SK-N-SH (cell line): ENCODE results near the gene RIPK4. TPM values are rescaled to one million over a fixed set of nuclear protein-coding genes. Genes with fewer than 3 reads are reported as not detected.
A peak's percentile ranks its signal among the peaks of the same experiment; 100 is the strongest.

Source experiments
- CTCF ChIA-PET: fragments of 300-600, 350-600 bp; formaldehyde crosslinking; extraction: SDS; loops from one replicate; lab custom pipeline; 2021; lab: Yijun Ruan, JAX
- POLR2A ChIA-PET: fragments of 350-600 bp; sonication (Branson Sonifier 250); formaldehyde crosslinking; extraction: SDS; loops from one replicate; lab custom pipeline; 2020; ENCODE audit warnings: antibody characterized with exemption, inconsistent platforms; lab: Yijun Ruan, JAX
- DNase-seq: peaks from one replicate; pipeline ENCODE4 v3.0.0; 2012
- H2AFZ ChIP-seq: fragments of 200-600 bp; sonication (generic); 2 replicates; pipeline ENCODE4 v1.8.1; 2016; ENCODE audit warnings: antibody characterized with exemption, mild to moderate bottlenecking, low read depth
- H3F3A ChIP-seq: fragments of 200-600 bp; sonication (generic); replicated peaks from 2 replicates; pipeline ENCODE3; 2016; ENCODE audit warnings: antibody characterized with exemption, mild to moderate bottlenecking; ENCODE audit not compliant: insufficient read depth
- H3K27ac ChIP-seq, 2 experiments: fragments of 200-500 bp in 1 of 2; fragments of 200-600 bp in 1 of 2; sonication (Bioruptor generic) in 1 of 2; sonication (generic), shearing (Covaris generic) in 1 of 2; 2 replicates each; pipeline versions ENCODE4 v1.5.1 to v1.6.1; 2014 to 2016; ENCODE audit warnings: low read depth in 2 of 2, inconsistent platforms in 1 of 2, low read length in 1 of 2, mild to moderate bottlenecking in 1 of 2, mixed read lengths in 1 of 2
- H3K27me3 ChIP-seq: fragments of 200-600 bp; sonication (generic), shearing (Covaris generic); 2 replicates; pipeline ENCODE4 v1.6.1; 2016; ENCODE audit warnings: mixed run types; ENCODE audit not compliant: insufficient read depth
- H3K36me3 ChIP-seq, 2 experiments: fragments of 200-500 bp in 1 of 2; fragments of 200-600 bp in 1 of 2; sonication (Bioruptor generic) in 1 of 2; sonication (generic) in 1 of 2; replicated peaks in 1 of 2; 2 replicates each; pipeline versions ENCODE3 to v1.5.1; 2014 to 2016; ENCODE audit warnings: low read length in 1 of 2, mild to moderate bottlenecking in 1 of 2; ENCODE audit not compliant: insufficient read depth in 2 of 2, control insufficient read depth in 1 of 2
- H3K4me1 ChIP-seq, 2 experiments: fragments of 200-500 bp in 1 of 2; fragments of 200-600 bp in 1 of 2; sonication (Bioruptor generic) in 1 of 2; sonication (generic), shearing (Covaris generic) in 1 of 2; 2 replicates each; pipeline versions ENCODE4 v1.5.1 to v1.6.1; 2014 to 2016; ENCODE audit warnings: low read depth in 1 of 2, low read length in 1 of 2, mixed run types in 1 of 2; ENCODE audit not compliant: insufficient read depth in 2 of 2, control insufficient read depth in 1 of 2
- H3K4me2 ChIP-seq: fragments of 200-600 bp; sonication (generic), shearing (Covaris generic); 2 replicates; pipeline ENCODE4 v1.6.1; 2017; ENCODE audit warnings: mixed run types
- H3K4me3 ChIP-seq, 2 experiments: fragments of 200-500 bp in 1 of 2; fragments of 200-600 bp in 1 of 2; sonication (Bioruptor generic) in 1 of 2; sonication (generic), shearing (Covaris generic) in 1 of 2; 2 replicates each; pipeline versions ENCODE4 v1.5.1 to v1.8.1; 2014 to 2016; ENCODE audit warnings: low read depth in 2 of 2, inconsistent platforms in 1 of 2, low read length in 1 of 2, mild to moderate bottlenecking in 1 of 2, mixed read lengths in 1 of 2, moderate library complexity in 1 of 2
- H3K79me2 ChIP-seq: fragments of 200-600 bp; sonication (generic); 2 replicates; pipeline ENCODE4 v1.8.1; 2017; ENCODE audit warnings: mild to moderate bottlenecking; ENCODE audit not compliant: insufficient read depth
- H3K9ac ChIP-seq: fragments of 200-600 bp; sonication (generic); 2 replicates; pipeline ENCODE4 v1.6.1; 2017; ENCODE audit warnings: mixed run types
- H3K9me2 ChIP-seq: fragments of 200-600 bp; sonication (generic); 2 replicates; pipeline ENCODE4 v1.6.1; 2017; ENCODE audit warnings: mixed run types
- H3K9me3 ChIP-seq: fragments of 200-600 bp; sonication (generic); 2 replicates; pipeline ENCODE4 v1.6.1; 2017; ENCODE audit warnings: mixed run types, mild to moderate bottlenecking, moderate library complexity
- H4K20me1 ChIP-seq: fragments of 200-600 bp; sonication (generic); 2 replicates; pipeline ENCODE4 v1.6.1; 2017; ENCODE audit warnings: mild to moderate bottlenecking, mixed run types; ENCODE audit not compliant: insufficient read depth
- CHD2 ChIP-seq: fragments of 150-350 bp; IDR thresholded peaks from 2 replicates; pipeline ENCODE4 v1.6.1; 2018; ENCODE audit warnings: low read length; ENCODE audit not compliant: partially characterized antibody
- CTCF ChIP-seq: fragments of 200-600 bp; sonication (generic); IDR thresholded peaks from 2 replicates; pipeline ENCODE4 v1.6.1; 2017; ENCODE audit warnings: antibody characterized with exemption, mild to moderate bottlenecking, moderate library complexity
- ELF1 ChIP-seq: IDR thresholded peaks from 2 replicates; pipeline ENCODE4 v1.4.0; 2012
- EP300 ChIP-seq, 2 experiments: IDR thresholded peaks; 2 replicates each; pipeline versions ENCODE4 v1.4.0 to v1.6.1; 2012; ENCODE audit warnings: borderline replicate concordance in 1 of 2, low read depth in 1 of 2, low read length in 1 of 2
- EZH2phosphoT487 ChIP-seq: fragments of 200-600 bp; sonication (generic); IDR thresholded peaks from 2 replicates; pipeline ENCODE4 v1.6.1; 2017; ENCODE audit warnings: low read depth, mixed run types, mild to moderate bottlenecking, antibody characterized with exemption, moderate library complexity, borderline replicate concordance
- FOSL2 ChIP-seq: IDR thresholded peaks from 2 replicates; pipeline ENCODE4 v1.4.0; 2012; ENCODE audit warnings: low read depth, mild to moderate bottlenecking, moderate library complexity, borderline replicate concordance
- FOXM1 ChIP-seq: IDR thresholded peaks from 2 replicates; pipeline ENCODE4 v1.4.0; 2012; ENCODE audit warnings: low read depth, mild to moderate bottlenecking
- GABPA ChIP-seq: IDR thresholded peaks from 2 replicates; pipeline ENCODE4 v1.4.0; 2012; ENCODE audit warnings: low read depth, mild to moderate bottlenecking
- GATA2 ChIP-seq: sonication (generic); formaldehyde crosslinking; IDR thresholded peaks from 2 replicates; pipeline ENCODE4 v1.5.0; 2020; ENCODE audit warnings: mild to moderate bottlenecking, missing genetic modification reagents
- JUND ChIP-seq: IDR thresholded peaks from 2 replicates; pipeline ENCODE4 v1.4.0; 2012
- MAX ChIP-seq: IDR thresholded peaks from 2 replicates; pipeline ENCODE4 v1.4.0; 2012; ENCODE audit warnings: low read depth
- NRF1 ChIP-seq: IDR thresholded peaks from 2 replicates; pipeline ENCODE4 v1.6.1; 2012; ENCODE audit warnings: low read depth, mild to moderate bottlenecking, low read length
- RXRA ChIP-seq: IDR thresholded peaks from 2 replicates; pipeline ENCODE4 v1.4.0; 2012; ENCODE audit warnings: low read depth, mild to moderate bottlenecking, borderline replicate concordance
- SMC3 ChIP-seq: IDR thresholded peaks from 2 replicates; pipeline ENCODE4 v1.6.1; 2012; ENCODE audit warnings: low read depth, low read length, improper control_type of control experiment
- TAF1 ChIP-seq: IDR thresholded peaks from 2 replicates; pipeline ENCODE4 v1.6.1; 2012; ENCODE audit warnings: low read depth, mild to moderate bottlenecking, low read length, moderate library complexity, borderline replicate concordance
- TCF12 ChIP-seq: IDR thresholded peaks from 2 replicates; pipeline ENCODE4 v1.4.0; 2012
- YY1 ChIP-seq: IDR thresholded peaks from 2 replicates; pipeline ENCODE4 v1.4.0; 2012; ENCODE audit warnings: low read depth, mild to moderate bottlenecking
- WGBS: methylation state at CpG from one replicate; pipeline ENCODE4 v1.1.6; 2017; ENCODE audit warnings: low lambda C conversion rate; 5-methylcytosine and 5-hydroxymethylcytosine counted together
- polyA plus RNA-seq, 3 experiments: library from polyadenylated mRNA; depleted of rRNA; stranded (reverse); fragments of >200 nt; gene quantifications; 2 replicates each; pipeline ENCODE4 v1.2.3, GENCODE V29; 2012

RIPK4 gene
- polyA plus RNA-seq, 1 of the 3 experiments (the other 2 are of a cell fraction): 11.0 TPM

GRCh38 chr21:41752231-41752681 lies 14.6 kb downstream of the RIPK4 start (continued):
- TF ChIP-seq MAX: peak; percentile 33; the same call in 1 of the 2 replicates
- peak; percentile 45; the same call in 1 of the 2 replicates for TF ChIP-seq FOSL2
- TF ChIP-seq RXRA: no peak
- TF ChIP-seq, all 33 proteins: peak for 6

GRCh38 chr21:41751611-41752011 lies 15.2 kb downstream of the RIPK4 start:
- Histone ChIP-seq H3K27me3 (no peaks in the 10 kb centered on the region), H2AFZ (no peak overlapping the region), H3K36me3 (no peaks in the 10 kb centered on the region), H3K79me2 (peaks cover 6% of the 10 kb centered on the region; the same call in 1 of the 2 replicates), H3K9me3 (no peaks in the 10 kb centered on the region), H3K4me2 (peak overlapping the region; percentile 33), H3K4me1 (peaks cover 0 to 21% of the 10 kb centered on the region in 2 experiments; a peak in 1 of 4 replicates), H3K9ac (no peak overlapping the region), H3K27ac (no peak overlapping the region), H3K4me3 (no peak overlapping the region), H3F3A (no peaks in the 10 kb centered on the region), H3K9me2 (no peaks in the 10 kb centered on the region), H4K20me1 (no peaks in the 10 kb centered on the region)
- POLR2A ChIA-PET: no interaction called here
- CTCF ChIA-PET: interaction anchor here (1.3 kb wide), 1 partner anchor 27 kb away, joined by 3 read pairs; no protein-coding TSS in a partner anchor
- 79% methylated on average over 10 of the region's 12 CpGs for WGBS
- TF ChIP-seq EP300 (IDR thresholded peaks at IDR 0.05; ENCODE audit: borderline replicate concordance in 1 of 2, low read depth in 1 of 2, low read length in 1 of 2) (no peak), EZH2phosphoT487 (no peak), CTCF (no peak), GATA2 (no peak), TAF1 (no peak), TCF12 (no peak), ELF1 (no peak), GABPA (no peak), YY1 (no peak), SMC3 (no peak), NRF1 (no peak), CHD2 (no peak), FOXM1 (no peak), JUND (no peak), FOSL2 (no peak)
- DNase-seq: no peak
